RPMI7951 (cell line): ENCODE results near the gene LAIR2. TPM values are rescaled to one million over a fixed set of nuclear protein-coding genes. Genes with fewer than 3 reads are reported as not detected.

Experiments
- DNase-seq: peaks from one replicate; pipeline ENCODE4 v3.0.0-alpha.2; 2012; ENCODE audit warnings: low read depth
- total RNA-seq: library from RNA; depleted of rRNA; stranded (reverse); fragments of >200 nt; shearing (Covaris generic); gene quantifications from 2 replicates; pipeline ENCODE4 v1.2.3, GENCODE V29; 2014; rRNA removed

Gene LAIR2
- total RNA-seq, 1 experiment from 2014 or later = not detected

- no peak for DNase-seq
These were observed 31.5 kb downstream of the LAIR2 start for GRCh38 chr19:54534156-54534555.

DNA sequence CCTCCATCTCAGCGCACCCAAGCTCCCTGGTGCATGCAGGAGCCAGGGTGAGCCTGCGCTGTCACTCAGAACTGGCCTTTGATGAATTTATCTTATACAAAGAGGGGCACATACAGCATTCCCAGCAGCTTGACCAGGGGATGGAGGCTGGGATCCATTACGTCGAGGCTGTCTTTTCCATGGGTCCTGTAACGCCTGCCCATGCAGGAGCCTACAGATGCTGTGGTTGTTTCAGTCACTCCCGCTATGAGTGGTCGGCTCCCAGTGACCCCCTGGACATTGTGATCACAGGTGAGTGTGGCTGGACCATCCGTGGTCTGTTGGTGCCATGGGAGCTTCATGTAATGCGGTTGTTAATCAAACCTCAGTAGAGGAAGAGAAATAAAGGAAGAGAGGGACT lies 33.0 kb downstream of the LAIR2 start:
- DNase-seq = no peak

- DNase-seq = no peak
These were observed 34.3 kb downstream of the LAIR2 start for GRCh38 chr19:54536956-54537355.

DNA sequence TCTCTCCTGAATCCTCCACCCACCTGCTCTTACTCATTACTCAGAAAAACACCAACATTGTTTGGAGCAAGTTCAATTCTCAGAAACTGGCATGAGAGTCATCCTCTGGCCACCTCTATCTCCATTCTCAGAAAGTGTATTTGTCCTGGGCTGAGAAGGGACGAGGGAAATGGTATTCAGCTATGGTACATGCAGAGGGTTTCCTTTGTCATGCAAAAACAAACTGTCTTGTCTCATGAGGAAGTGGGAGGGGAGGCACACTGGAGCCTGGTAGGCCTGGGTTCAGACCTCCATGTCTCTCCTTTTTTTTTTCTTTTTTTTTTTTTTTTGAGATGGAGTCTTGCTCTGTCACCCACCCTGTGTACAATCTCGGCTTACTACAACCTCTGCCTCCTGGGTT lies 39.1 kb downstream of the LAIR2 start:
- no peak for DNase-seq

DNA sequence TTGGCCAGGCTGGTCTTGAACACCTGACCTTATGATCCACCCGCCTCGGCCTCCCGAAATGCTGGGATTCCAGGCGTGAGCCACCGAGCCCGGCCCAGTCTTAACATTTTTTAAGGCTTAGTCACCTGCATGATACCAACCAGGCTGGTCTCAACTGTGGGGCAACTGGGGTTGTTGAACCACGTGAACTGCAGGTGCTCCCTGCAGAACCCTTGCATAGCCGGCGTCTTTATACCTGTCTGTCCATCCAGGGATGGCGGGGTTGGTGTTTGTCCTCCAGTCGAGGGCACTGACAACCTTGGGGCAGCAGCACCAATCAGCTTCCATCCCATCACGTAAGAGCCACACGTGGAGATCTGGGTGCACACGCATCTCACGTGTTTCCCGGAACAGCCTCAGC lies 46.2 kb downstream of the LAIR2 start:
- no peak for DNase-seq

DNA sequence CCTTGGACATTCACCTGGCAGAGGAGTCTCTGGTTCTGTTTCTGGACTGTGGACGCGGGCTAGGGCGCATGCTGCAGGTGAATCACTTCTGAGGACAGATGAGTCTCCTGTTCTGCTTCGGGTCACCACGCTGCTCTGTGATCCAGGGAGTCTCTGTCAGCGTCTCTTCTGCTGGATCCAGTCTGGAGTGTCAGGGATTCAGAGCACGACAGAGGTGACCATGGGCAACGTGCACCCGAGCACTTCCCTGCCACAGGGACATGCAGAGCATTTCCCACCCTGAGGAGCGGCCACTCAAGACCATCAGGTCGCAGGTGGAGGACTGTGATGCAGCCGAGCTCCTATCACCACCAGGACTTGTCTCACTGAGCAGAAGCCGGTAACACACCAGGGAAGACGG lies 46.6 kb downstream of the LAIR2 start:
- no peak for DNase-seq

DNA sequence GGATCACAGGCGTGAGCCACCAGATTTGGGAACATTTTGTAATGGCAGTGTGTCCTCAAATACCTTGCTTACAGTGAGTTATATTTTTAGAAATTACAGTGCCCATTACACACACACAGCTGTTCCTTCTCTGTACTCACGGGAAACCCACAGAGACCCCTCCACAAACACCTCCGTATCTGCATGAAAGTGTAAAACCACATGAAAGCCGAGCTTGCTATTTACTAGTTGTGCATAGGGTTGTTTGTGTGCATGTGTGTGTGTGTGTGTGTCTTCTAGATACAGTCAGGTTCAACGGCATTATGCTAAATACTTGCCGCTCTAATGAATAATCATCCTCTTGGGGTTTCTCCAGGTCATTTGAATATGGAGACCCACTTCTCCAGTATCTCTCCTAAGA lies 48.7 kb downstream of the LAIR2 start:
- no peak for DNase-seq

DNA sequence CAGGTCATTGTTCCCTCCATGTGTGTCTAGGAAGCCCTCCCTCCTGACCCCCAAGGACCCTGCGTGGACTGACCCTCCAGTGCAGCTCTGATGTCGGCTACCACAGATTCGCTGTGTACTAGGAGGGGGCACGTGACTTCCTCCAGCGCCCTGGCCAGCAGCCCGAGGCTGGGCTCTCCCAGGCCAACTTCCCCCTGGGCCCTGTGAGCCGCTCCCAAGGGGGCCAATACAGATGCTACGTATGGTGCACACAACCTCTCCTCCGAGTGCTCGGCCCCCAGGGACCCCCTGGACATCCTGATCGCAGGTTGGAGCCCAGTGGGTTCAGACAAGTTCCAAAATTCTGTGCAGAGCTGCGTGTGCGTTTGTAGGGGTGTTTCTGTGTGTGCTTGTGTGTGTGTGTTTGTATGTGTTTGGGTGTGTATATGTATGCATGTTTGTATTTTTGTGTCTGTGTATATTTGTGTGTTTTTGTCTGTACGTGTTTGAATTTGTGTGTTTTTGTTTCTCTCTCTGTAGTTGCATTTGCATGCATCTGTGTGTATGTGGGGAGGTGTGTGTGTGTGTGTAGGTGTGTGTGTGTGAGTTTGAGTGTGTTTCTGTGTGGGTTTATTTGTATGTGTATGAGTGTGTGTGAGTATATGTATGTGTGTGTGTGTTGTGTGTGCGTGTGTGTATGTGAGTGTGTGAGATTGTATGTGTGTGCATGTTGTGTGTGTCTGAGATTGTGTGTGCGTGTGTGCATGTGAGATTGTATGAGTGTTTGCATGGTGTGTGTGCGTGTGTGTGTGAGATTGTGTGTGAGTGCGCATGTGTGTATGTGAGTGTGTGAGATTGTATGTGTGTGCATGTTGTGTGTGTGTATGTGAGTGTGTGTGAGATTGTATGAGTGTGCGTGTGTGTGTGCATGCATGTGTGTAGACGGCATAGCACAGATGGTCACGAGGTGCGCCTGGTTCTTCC lies 49.6 kb downstream of the LAIR2 start:
- no peak for DNase-seq

GRCh38 chr19:54552913-54553310 lies 50.3 kb downstream of the LAIR2 start:
- no peak for DNase-seq

DNA sequence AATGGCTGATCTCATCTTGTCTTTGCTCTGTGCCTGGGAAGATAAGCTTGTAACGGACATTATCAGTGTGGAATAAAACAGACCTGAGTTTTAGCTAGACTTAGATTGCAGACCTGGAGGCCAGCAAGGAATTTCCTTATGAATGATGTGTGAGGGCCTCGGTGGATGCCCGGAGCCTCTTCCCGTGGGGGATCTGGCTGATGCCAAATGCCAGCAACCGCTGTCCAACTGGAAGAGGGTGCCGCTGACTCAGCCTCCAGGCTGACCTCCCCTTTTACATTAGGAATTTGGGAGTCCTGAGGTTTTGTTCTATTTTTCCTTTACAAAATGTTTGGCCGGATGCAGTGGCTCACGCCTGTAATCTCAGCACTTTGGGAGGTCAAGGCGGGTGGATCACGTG lies 51.4 kb downstream of the LAIR2 start:
- no peak for DNase-seq

GRCh38 chr19:54554896-54555295 lies 52.3 kb downstream of the LAIR2 start:
- DNase-seq = no peak

- DNase-seq = no peak
These were observed 53.6 kb downstream of the LAIR2 start for GRCh38 chr19:54556194-54556593.

DNA sequence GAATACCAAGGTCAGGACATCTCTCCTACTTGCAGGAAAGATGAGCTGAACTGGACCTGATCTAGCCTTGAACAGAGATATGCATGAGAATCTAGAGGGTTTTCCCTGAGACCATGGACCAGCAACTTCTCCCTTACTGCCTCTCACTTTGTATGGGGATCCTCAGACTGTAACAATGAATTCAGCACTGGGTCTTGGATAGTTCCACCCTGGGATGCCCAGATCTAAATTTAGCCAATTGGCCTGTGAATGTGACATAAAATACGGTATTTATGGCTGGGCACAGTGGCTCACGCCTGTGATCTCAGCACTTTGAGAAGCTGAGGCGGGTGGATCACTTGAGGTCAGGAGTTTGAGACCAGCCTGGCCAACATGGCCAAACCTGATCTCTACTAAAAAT lies 55.7 kb downstream of the LAIR2 start:
- DNase-seq = peak; percentile 22

Other genes starting within 250 kb of the LAIR2 start
- not detected in 2 replicates for gene LILRB5, start 245.6 kb upstream of the LAIR2 start, total RNA-seq
- not detected in 2 replicates for gene LILRB2, start 221.7 kb upstream of the LAIR2 start, total RNA-seq
- not detected in 2 replicates for gene LILRA5, start 189.7 kb upstream of the LAIR2 start, total RNA-seq
- gene LILRA4, start 163.7 kb upstream of the LAIR2 start, total RNA-seq = not detected in 2 replicates
- 0.12 TPM in 1 of 2 replicates, not detected in the other for gene LAIR1, start 137.9 kb upstream of the LAIR2 start, total RNA-seq
- gene TTYH1, start 87.4 kb upstream of the LAIR2 start, total RNA-seq = not detected in 2 replicates
- gene LENG8, start 53.6 kb upstream of the LAIR2 start, total RNA-seq = 7.1 and 9.0 TPM in 2 replicates
- 0.88 and 1.4 TPM in 2 replicates for gene LENG9, start 39.1 kb upstream of the LAIR2 start, total RNA-seq
- 1.1 and 1.7 TPM in 2 replicates for gene CDC42EP5, start 29.5 kb upstream of the LAIR2 start, total RNA-seq
- gene LILRA2, start 71.0 kb downstream of the LAIR2 start, total RNA-seq = not detected in 2 replicates
- gene LILRA1, start 90.8 kb downstream of the LAIR2 start, total RNA-seq = not detected in 2 replicates
- not detected in 2 replicates for gene LILRB1, start 127.7 kb downstream of the LAIR2 start, total RNA-seq
- gene LILRB4, start 160.2 kb downstream of the LAIR2 start, total RNA-seq = not detected in 2 replicates
- not detected in 2 replicates for gene KIR3DL3, start 221.6 kb downstream of the LAIR2 start, total RNA-seq
- not detected in 2 replicates for gene KIR2DL3, start 235.7 kb downstream of the LAIR2 start, total RNA-seq